Smooth muscle cell (in vitro differentiated cells): ENCODE data around the gene KMT2A. TPM values are rescaled to one million over a fixed set of nuclear protein-coding genes. Genes with fewer than 3 reads are reported as not detected.
"Not testable (repeated sequence)": the region's sequence is repeated elsewhere in the genome, so short reads cannot be mapped to it uniquely, and the experiment has no call there.

Source experiments
- DNase-seq: peaks from one replicate; lab custom pipeline; 2025; ENCODE audit not compliant: unreplicated experiment; lab: John Stamatoyannopoulos, UW
- H2AFZ ChIP-seq: fragments of 200-600 bp; sonication (generic); 2 replicates; pipeline ENCODE4 v1.6.0; 2016; ENCODE audit warnings: antibody characterized with exemption, low read depth, mild to moderate bottlenecking
- H3F3A ChIP-seq: fragments of 200-600 bp; sonication (generic); 2 replicates; pipeline ENCODE4 v1.6.0; 2017; ENCODE audit warnings: antibody characterized with exemption, low read depth
- H3K27ac ChIP-seq: fragments of 200-600 bp; sonication (generic); 2 replicates; pipeline ENCODE4 v1.5.1; 2016; ENCODE audit warnings: low read depth, mild to moderate bottlenecking
- H3K27me3 ChIP-seq: fragments of 200-600 bp; sonication (generic); 2 replicates; pipeline ENCODE4 v1.6.1; 2016; ENCODE audit warnings: low read depth, mild to moderate bottlenecking
- H3K36me3 ChIP-seq: fragments of 200-600 bp; sonication (generic); 2 replicates; pipeline ENCODE4 v1.5.1; 2016; ENCODE audit warnings: low read depth
- H3K4me1 ChIP-seq: fragments of 200-600 bp; sonication (generic); 2 replicates; pipeline ENCODE4 v1.5.1; 2016; ENCODE audit warnings: low read depth
- H3K4me2 ChIP-seq: fragments of 200-600 bp; sonication (generic); 2 replicates; pipeline ENCODE4 v1.6.0; 2016; ENCODE audit warnings: mild to moderate bottlenecking
- H3K4me3 ChIP-seq: fragments of 200-600 bp; sonication (generic); 2 replicates; pipeline ENCODE4 v1.5.1; 2016; ENCODE audit warnings: mild to moderate bottlenecking
- H3K79me2 ChIP-seq: fragments of 200-600 bp; sonication (generic); 2 replicates; pipeline ENCODE4 v1.6.0; 2016; ENCODE audit warnings: low read depth, mild to moderate bottlenecking
- H3K9ac ChIP-seq: fragments of 200-600 bp; sonication (generic); 2 replicates; pipeline ENCODE4 v1.6.0; 2016; ENCODE audit warnings: low read depth
- H3K9me3 ChIP-seq: fragments of 200-600 bp; sonication (generic); replicated peaks from 2 replicates; pipeline ENCODE4 v1.5.1; 2016; ENCODE audit warnings: low read depth
- H4K20me1 ChIP-seq: fragments of 200-600 bp; sonication (generic); 2 replicates; pipeline ENCODE4 v1.6.0; 2016; ENCODE audit warnings: low read depth
- CTCF ChIP-seq: fragments of 200-600 bp; sonication (generic); IDR thresholded peaks from 2 replicates; pipeline ENCODE4 v1.5.1; 2017; ENCODE audit warnings: borderline replicate concordance, mild to moderate bottlenecking, antibody characterized with exemption; ENCODE audit not compliant: insufficient read depth, poor library complexity, severe bottlenecking
- WGBS: methylation state at CpG from one replicate; pipeline ENCODE4 v1.1.7; 2016; ENCODE audit warnings: low lambda C conversion rate; 5-methylcytosine and 5-hydroxymethylcytosine counted together
- polyA plus RNA-seq: library from polyadenylated mRNA; unstranded; fragments of >200 nt; fragmentation: Nextera tagmentation; extraction: Ambion mirVana; gene quantifications from 2 replicates; pipeline ENCODE4 v1.2.1, GENCODE V29; 2016
- total RNA-seq: library from RNA; depleted of rRNA; stranded (reverse); fragments of >200 nt; gene quantifications from 2 replicates; pipeline ENCODE4 v1.2.3, GENCODE V29; 2014

The KMT2A gene
- total and polyA plus RNA-seq, 2 experiments from 2014 or later = 15.5 to 27.8 TPM

DNA sequence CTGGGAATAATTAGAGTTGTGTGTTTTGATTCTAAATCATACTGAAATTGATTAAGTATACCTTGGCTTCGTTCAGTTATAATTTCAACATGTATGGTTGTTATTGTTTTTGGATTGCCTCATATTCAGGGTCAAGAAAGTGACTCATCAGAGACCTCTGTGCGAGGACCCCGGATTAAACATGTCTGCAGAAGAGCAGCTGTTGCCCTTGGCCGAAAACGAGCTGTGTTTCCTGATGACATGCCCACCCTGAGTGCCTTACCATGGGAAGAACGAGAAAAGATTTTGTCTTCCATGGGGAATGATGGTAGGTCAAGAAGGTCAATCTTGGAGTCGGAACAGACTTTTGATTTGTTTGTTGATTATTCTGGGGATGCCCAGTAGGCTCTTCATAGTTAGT, 40.4 kb downstream of the KMT2A start:
- Histone ChIP-seq H3K79me2 (peaks cover 29% of the 10 kb centered on the region), H3K4me3 (no peak overlapping the region), H4K20me1 (peaks cover 45% of the 10 kb centered on the region), H3K4me2 (no peak overlapping the region), H3K9me3 (no peaks in the 10 kb centered on the region), H2AFZ (no peak overlapping the region), H3K27ac (no peak overlapping the region), H3K9ac (no peak overlapping the region), H3K4me1 (peaks cover 2% of the 10 kb centered on the region), H3F3A (no peaks in the 10 kb centered on the region), H3K36me3 (peaks cover 35% of the 10 kb centered on the region), H3K27me3 (no peaks in the 10 kb centered on the region)
- 96% methylated on average over 7 of the region's 7 CpGs for WGBS
- no peak for DNase-seq
- no peak for TF ChIP-seq CTCF

DNA sequence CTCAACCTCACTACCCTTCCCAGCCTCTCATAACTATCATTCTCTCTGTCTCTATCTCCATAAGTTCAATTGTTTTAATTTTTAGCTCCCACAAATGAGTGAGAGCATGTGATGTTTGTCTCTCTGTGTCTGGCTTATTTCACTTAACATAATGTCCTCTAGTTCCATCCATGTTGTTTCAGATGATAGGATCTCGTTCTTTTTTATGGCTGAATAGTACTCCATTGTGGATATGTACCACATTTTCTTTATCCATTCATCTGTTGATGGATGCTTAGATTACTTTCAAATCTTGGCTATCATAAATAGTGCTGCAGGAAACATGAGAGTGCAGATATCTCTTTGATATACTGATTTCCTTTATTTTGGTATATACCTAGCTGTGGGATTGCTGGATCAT, 44.9 kb downstream of the KMT2A start:
- H3F3A ChIP-seq, H3K4me1 ChIP-seq, H3K27ac ChIP-seq, H2AFZ ChIP-seq, DNase-seq, H3K27me3 ChIP-seq, H4K20me1 ChIP-seq, H3K4me2 ChIP-seq, H3K4me3 ChIP-seq, H3K9ac ChIP-seq, H3K9me3 ChIP-seq: not testable (repeated sequence)
- 97% methylated on average over 1 of the region's 1 CpG for WGBS
- Histone ChIP-seq H3K36me3 (peaks cover 56% of the 10 kb centered on the region), H3K79me2 (peaks cover 11% of the 10 kb centered on the region)

DNA sequence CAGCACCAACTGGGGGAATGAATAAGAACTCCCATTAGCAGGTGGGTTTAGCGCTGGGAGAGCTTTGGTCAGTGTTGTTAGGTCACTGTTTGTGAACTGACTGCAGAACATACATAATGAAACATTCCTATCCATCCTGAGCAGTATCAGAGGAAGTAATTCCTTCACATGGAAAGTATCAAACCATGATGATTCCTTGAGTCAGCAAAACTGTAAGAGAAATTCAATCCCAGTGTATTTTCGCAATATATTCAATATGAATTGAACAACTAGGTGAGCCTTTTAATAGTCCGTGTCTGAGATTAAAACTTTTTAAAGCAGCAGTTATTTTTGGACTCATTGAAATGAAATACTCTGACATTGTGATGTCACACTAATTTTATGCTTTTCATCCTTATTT, 48.1 kb downstream of the KMT2A start:
- WGBS = 97% methylated on average over 3 of the region's 3 CpGs
- no peaks in the 10 kb centered on the region for H3K4me1 ChIP-seq
- no peaks in the 10 kb centered on the region for H4K20me1 ChIP-seq
- H3K4me3 ChIP-seq = no peak overlapping the region
- H3K4me2 ChIP-seq = no peak overlapping the region
- H3K79me2 ChIP-seq = peaks cover 3% of the 10 kb centered on the region
- H3K9ac ChIP-seq = no peak overlapping the region
- peaks cover 10% of the 10 kb centered on the region for H3F3A ChIP-seq
- TF ChIP-seq CTCF = no peak
- no peak for DNase-seq
- H3K9me3 ChIP-seq = no peaks in the 10 kb centered on the region
- no peaks in the 10 kb centered on the region for H3K27me3 ChIP-seq
- no peak overlapping the region for H3K27ac ChIP-seq
- H2AFZ ChIP-seq = no peak overlapping the region
- H3K36me3 ChIP-seq = peaks cover 39% of the 10 kb centered on the region

GRCh38 chr11:118485273-118485672, 49.0 kb downstream of the KMT2A start:
- Histone ChIP-seq H3K9me3 (no peaks in the 10 kb centered on the region), H3K27me3 (no peaks in the 10 kb centered on the region), H3K79me2 (peaks cover 3% of the 10 kb centered on the region), H3F3A (peaks cover 10% of the 10 kb centered on the region), H3K4me1 (no peaks in the 10 kb centered on the region), H4K20me1 (no peaks in the 10 kb centered on the region), H3K9ac (no peak overlapping the region), H3K4me3 (no peak overlapping the region), H3K27ac (no peak overlapping the region), H3K4me2 (no peak overlapping the region), H2AFZ (no peak overlapping the region), H3K36me3 (peaks cover 32% of the 10 kb centered on the region)
- no peak for TF ChIP-seq CTCF
- DNase-seq = no peak
